Prostate gland (tissue), 2 donors: ENCODE results near the gene GMPR.

Source experiments
- CTCF ChIP-seq, 4 experiments: fragments of 200-600 bp in 2 of 4; fragments of 450-650 bp in 2 of 4; sonication (generic) in 2 of 4; IDR thresholded peaks; 1 replicate in 3 of 4; 2 replicates in 1 of 4; pipeline ENCODE4 v1.5.1; 2016 to 2019; ENCODE audit warnings: antibody characterized with exemption in 4 of 4, mild to moderate bottlenecking in 2 of 4, moderate library complexity in 2 of 4
- POLR2A ChIP-seq: fragments of 450-650 bp; IDR thresholded peaks from one replicate; pipeline ENCODE4 v1.6.1; 2016; ENCODE audit warnings: antibody characterized with exemption, mild to moderate bottlenecking
- POLR2AphosphoS5 ChIP-seq: sonication (generic); formaldehyde crosslinking; IDR thresholded peaks from one replicate; pipeline ENCODE4 v1.6.1; 2017; ENCODE audit warnings: antibody characterized with exemption

- TF ChIP-seq POLR2AphosphoS5 (no peak), CTCF (IDR thresholded peaks at IDR 0.05) (no peak), POLR2A (no peak)
Measured at GRCh38 chr6:16339265-16339587, 100.8 kb downstream of the GMPR start.
